Measurements from ENCODE around the gene SMG5. TPM values are rescaled to one million over a fixed set of nuclear protein-coding genes. Genes with fewer than 3 reads are reported as not detected.

Gene SMG5
- total and polyA plus RNA-seq, 2 experiments from 2014 or later, result 25.9 to 118 TPM

DNA sequence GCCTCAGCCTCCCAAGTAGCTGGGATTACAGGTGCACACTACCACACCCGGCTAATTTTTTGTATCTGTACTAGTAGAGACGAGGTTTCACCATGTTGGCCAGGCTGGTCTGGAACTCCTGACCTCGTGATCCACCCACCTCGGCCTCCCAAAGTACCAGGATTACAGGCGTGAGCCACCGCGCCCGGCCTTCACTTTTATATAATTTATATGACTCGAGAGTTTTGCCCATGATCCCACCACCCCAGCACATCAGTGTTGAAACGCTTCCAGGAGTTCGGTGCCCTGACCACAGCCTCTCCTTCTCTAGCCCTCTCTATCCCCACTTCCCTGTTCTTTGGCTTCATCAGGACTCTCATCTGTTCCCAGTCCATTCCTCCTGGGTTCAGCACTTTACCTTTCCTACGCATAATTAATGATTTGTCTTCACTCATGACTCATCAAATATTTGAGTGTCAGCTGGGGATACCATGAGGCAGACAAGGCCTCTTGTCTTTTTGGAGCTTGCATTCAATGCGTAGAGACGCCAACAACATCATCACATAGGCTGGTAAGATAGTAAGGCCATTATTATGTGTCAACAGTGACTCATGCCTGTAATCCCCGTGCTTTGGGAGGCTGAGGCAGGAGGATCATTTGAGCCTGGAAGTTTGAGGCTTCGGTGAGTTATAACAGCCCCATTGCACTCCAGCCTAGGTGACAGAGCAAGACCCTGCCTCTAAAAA, 68.4 kb downstream of the SMG5 start (continued):
- no peak for TF ChIP-seq EZH2 (IDR thresholded peaks at IDR 0.05; ENCODE audit: low read depth, unreplicated experiment)
- TF ChIP-seq JUNB (IDR thresholded peaks at IDR 0.05; ENCODE audit: unreplicated experiment), result no peak
- no peak for TF ChIP-seq ZNF331 (CRISPR knock-in tag; IDR thresholded peaks at IDR 0.05; ENCODE audit: low read depth)
- TF ChIP-seq, protein P1, sequence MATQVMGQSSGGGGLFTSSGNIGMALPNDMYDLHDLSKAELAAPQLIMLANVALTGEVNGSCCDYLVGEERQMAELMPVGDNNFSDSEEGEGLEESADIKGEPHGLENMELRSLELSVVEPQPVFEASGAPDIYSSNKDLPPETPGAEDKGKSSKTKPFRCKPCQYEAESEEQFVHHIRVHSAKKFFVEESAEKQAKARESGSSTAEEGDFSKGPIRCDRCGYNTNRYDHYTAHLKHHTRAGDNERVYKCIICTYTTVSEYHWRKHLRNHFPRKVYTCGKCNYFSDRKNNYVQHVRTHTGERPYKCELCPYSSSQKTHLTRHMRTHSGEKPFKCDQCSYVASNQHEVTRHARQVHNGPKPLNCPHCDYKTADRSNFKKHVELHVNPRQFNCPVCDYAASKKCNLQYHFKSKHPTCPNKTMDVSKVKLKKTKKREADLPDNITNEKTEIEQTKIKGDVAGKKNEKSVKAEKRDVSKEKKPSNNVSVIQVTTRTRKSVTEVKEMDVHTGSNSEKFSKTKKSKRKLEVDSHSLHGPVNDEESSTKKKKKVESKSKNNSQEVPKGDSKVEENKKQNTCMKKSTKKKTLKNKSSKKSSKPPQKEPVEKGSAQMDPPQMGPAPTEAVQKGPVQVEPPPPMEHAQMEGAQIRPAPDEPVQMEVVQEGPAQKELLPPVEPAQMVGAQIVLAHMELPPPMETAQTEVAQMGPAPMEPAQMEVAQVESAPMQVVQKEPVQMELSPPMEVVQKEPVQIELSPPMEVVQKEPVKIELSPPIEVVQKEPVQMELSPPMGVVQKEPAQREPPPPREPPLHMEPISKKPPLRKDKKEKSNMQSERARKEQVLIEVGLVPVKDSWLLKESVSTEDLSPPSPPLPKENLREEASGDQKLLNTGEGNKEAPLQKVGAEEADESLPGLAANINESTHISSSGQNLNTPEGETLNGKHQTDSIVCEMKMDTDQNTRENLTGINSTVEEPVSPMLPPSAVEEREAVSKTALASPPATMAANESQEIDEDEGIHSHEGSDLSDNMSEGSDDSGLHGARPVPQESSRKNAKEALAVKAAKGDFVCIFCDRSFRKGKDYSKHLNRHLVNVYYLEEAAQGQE (IDR thresholded peaks at IDR 0.05; ENCODE audit: unreplicated experiment), result no peak
- no peak for TF ChIP-seq EZH2phosphoT487 (IDR thresholded peaks at IDR 0.05; ENCODE audit: unreplicated experiment)

DNA sequence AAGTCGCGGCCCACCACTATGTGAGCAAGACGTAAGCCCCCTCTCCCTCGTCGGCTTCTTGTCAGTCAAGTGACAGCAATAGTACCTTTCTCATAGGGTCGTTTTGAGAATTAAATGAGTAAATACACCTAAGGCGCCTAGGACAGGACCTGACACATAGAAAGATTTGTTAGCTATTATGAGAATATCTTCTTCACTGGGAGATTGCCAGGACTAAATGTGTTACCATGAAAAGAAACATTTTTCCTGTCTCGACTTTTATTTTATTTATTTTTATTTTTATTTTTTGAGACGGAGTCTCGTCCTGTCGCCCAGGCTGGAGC, 69.0 kb downstream of the SMG5 start:
- Mint-ChIP-seq H3K27ac (peak overlapping the region; percentile 100), H3K4me3 (peak overlapping the region; percentile 96), H3K36me3 (ENCODE audit: low read depth) (peaks cover 23% of the 10 kb centered on the region), H3K27me3 (ENCODE audit: insufficient read depth, low read depth, poor library complexity) (peaks cover 11% of the 10 kb centered on the region), H3K4me1 (peaks cover 25% of the 10 kb centered on the region), H3K9me3 (no peaks in the 10 kb centered on the region)
- Histone ChIP-seq H3K4me1 (ENCODE audit: insufficient read depth) (peaks cover 27% of the 10 kb centered on the region), H3K27me3 (ENCODE audit: insufficient read depth) (no peaks in the 10 kb centered on the region), H3K27ac (ENCODE audit: low read depth) (peak overlapping the region; percentile 96), H3K79me2 (replicated peaks; ENCODE audit: insufficient read depth) (peaks cover 50% of the 10 kb centered on the region), H3K4me3 (peak overlapping the region; percentile 64), H3K9me2 (ENCODE audit: insufficient read depth) (no peaks in the 10 kb centered on the region), H3F3A (replicated peaks; ENCODE audit: low read depth) (peaks cover 11% of the 10 kb centered on the region; the same call in 1 of the 2 replicates), H3K4me2 (peak overlapping the region; percentile 98), H3K36me3 (ENCODE audit: insufficient read depth) (0 out of 2 replicates have a peak, but pooled peaks cover 5% of the 10 kb centered on the region), H4K20me1 (replicated peaks; ENCODE audit: insufficient read depth) (peaks cover 11% of the 10 kb centered on the region; the same call in 1 of the 2 replicates), H2AFZ (no peak overlapping the region)
- DNase-seq (ENCODE audit: low spot score), result no peak
- ATAC-seq, result no peak
- TF ChIP-seq, protein P1 (IDR thresholded peaks at IDR 0.05; ENCODE audit: unreplicated experiment), result no peak
- TF ChIP-seq NANOG (IDR thresholded peaks at IDR 0.05; ENCODE audit: borderline replicate concordance) (no peak), EZH2 (IDR thresholded peaks at IDR 0.05; ENCODE audit: low read depth, unreplicated experiment) (no peak), ZNF114 (CRISPR knock-in tag; IDR thresholded peaks at IDR 0.05) (no peak), ZNF331 (CRISPR knock-in tag; IDR thresholded peaks at IDR 0.05; ENCODE audit: low read depth) (no peak), CREB1 (CRISPR knock-in tag; IDR thresholded peaks at IDR 0.05; ENCODE audit: low read depth) (no peak), EZH2phosphoT487 (IDR thresholded peaks at IDR 0.05; ENCODE audit: unreplicated experiment) (no peak)
- TF ChIP-seq, protein P2, sequence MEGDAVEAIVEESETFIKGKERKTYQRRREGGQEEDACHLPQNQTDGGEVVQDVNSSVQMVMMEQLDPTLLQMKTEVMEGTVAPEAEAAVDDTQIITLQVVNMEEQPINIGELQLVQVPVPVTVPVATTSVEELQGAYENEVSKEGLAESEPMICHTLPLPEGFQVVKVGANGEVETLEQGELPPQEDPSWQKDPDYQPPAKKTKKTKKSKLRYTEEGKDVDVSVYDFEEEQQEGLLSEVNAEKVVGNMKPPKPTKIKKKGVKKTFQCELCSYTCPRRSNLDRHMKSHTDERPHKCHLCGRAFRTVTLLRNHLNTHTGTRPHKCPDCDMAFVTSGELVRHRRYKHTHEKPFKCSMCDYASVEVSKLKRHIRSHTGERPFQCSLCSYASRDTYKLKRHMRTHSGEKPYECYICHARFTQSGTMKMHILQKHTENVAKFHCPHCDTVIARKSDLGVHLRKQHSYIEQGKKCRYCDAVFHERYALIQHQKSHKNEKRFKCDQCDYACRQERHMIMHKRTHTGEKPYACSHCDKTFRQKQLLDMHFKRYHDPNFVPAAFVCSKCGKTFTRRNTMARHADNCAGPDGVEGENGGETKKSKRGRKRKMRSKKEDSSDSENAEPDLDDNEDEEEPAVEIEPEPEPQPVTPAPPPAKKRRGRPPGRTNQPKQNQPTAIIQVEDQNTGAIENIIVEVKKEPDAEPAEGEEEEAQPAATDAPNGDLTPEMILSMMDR (conservative IDR thresholded peaks at IDR 0.05; ENCODE audit: low read depth in 2 of 2), result no peak

All from GM23338 (cell line).